Peyer's patch (tissue), 4 donors: ENCODE data around the gene NR4A1.

ENCODE experiments used
- POLR2A ChIP-seq, 2 donors: fragments of 450-650 bp; IDR thresholded peaks; one replicate each; pipeline ENCODE4 v1.5.1; 2017; ENCODE audit warnings: antibody characterized with exemption in 2 of 2, mild to moderate bottlenecking in 2 of 2, moderate library complexity in 2 of 2
- TF ChIP-seq, protein P1 (sequence below), 6 experiments: fragments of 450-650 bp in 4 of 6; fragments of 200-600 bp in 2 of 6; sonication (generic) in 1 of 6; IDR thresholded peaks; one replicate each; pipeline ENCODE4 v1.5.1; 2017 to 2019; ENCODE audit warnings: antibody characterized with exemption in 6 of 6, mild to moderate bottlenecking in 3 of 6, moderate library complexity in 1 of 6

DNA sequence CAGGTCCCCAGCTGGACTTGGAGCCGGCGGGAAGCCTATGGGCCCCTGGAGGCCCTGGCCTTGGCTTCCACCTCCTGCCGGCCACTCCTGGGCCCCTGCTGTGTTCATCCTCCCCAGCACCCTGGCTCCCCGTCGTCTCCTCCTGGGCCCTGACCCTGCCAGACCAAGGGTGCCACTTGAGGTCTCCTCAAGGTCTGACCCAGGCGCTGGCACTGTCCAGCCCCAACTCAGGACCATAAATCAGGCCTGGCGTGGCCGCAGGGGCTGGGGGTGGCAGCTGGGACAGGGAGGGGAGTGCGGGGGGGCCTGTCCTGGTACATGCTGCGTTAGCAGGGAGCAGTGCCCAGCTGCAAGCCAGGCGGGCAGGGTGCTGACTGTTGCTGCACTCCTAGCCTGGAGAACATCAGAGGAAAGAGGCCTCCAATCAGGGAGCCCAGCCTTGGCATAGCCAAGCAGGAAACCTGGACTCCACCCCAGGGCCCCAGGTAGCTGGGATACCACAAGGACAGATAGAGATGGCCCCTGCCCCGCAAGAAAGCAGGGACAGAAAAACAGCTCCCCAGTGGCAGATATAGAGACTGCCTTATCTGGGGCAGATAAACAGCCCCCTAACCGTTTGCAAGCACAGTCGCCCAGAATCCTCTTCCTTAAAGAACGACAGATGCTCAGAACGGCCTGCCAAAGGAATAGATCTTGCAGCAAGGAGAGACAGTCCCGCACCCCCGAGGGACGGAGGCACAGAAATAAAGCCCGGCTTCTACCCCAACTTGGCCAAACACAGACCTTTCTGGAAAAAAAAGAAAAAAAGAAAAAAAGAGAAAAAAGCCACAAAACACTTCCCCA, 12.1 kb downstream of the NR4A1 start:
- TF ChIP-seq, protein P1, sequence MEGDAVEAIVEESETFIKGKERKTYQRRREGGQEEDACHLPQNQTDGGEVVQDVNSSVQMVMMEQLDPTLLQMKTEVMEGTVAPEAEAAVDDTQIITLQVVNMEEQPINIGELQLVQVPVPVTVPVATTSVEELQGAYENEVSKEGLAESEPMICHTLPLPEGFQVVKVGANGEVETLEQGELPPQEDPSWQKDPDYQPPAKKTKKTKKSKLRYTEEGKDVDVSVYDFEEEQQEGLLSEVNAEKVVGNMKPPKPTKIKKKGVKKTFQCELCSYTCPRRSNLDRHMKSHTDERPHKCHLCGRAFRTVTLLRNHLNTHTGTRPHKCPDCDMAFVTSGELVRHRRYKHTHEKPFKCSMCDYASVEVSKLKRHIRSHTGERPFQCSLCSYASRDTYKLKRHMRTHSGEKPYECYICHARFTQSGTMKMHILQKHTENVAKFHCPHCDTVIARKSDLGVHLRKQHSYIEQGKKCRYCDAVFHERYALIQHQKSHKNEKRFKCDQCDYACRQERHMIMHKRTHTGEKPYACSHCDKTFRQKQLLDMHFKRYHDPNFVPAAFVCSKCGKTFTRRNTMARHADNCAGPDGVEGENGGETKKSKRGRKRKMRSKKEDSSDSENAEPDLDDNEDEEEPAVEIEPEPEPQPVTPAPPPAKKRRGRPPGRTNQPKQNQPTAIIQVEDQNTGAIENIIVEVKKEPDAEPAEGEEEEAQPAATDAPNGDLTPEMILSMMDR (IDR thresholded peaks at IDR 0.05), result no peak
- no peak for TF ChIP-seq POLR2A (IDR thresholded peaks at IDR 0.05)
